SU-DHL-6 (cell line): ENCODE data around the gene TMEM38A.
A peak's percentile ranks its signal among the peaks of the same experiment; 100 is the strongest.
"Not testable (repeated sequence)": the region's sequence is repeated elsewhere in the genome, so short reads cannot be mapped to it uniquely, and the experiment has no call there.

Source experiments
- H2AFZ ChIP-seq: fragments of 200-600 bp; sonication (generic); 2 replicates; pipeline ENCODE4 v1.6.1; 2014; ENCODE audit warnings: low read depth, mild to moderate bottlenecking, moderate library complexity, mixed read lengths, antibody characterized with exemption, low read length; ENCODE audit not compliant: severe bottlenecking
- H3F3A ChIP-seq: fragments of 200-600 bp; shearing (Covaris generic); 2 replicates; pipeline ENCODE4 v1.6.0; 2016; ENCODE audit warnings: antibody characterized with exemption, mild to moderate bottlenecking; ENCODE audit not compliant: insufficient read depth
- H3K27ac ChIP-seq: fragments of 200-600 bp; sonication (generic); 2 replicates; pipeline ENCODE4 v1.5.1; 2016; ENCODE audit warnings: low read depth, mild to moderate bottlenecking, low read length, moderate library complexity, mixed read lengths
- H3K27me3 ChIP-seq: fragments of 200-600 bp; sonication (generic), shearing (Covaris generic); 2 replicates; pipeline ENCODE4 v1.6.0; 2014; ENCODE audit warnings: mild to moderate bottlenecking, low read length
- H3K36me3 ChIP-seq: fragments of 200-600 bp; sonication (generic); 2 replicates; pipeline ENCODE4 v1.6.1; 2014; ENCODE audit warnings: mild to moderate bottlenecking, low read length, mixed read lengths
- H3K4me2 ChIP-seq: fragments of 300-600, 200-600 bp; shearing (Covaris generic), sonication (generic); 2 replicates; pipeline ENCODE4 v1.6.0; 2014; ENCODE audit warnings: low read length, low read depth, mild to moderate bottlenecking; ENCODE audit not compliant: poor library complexity, severe bottlenecking
- H3K4me3 ChIP-seq: fragments of 200-600 bp; sonication (generic); 2 replicates; pipeline ENCODE4 v1.5.1; 2014; ENCODE audit warnings: antibody characterized with exemption, low read length, mild to moderate bottlenecking, mixed read lengths; ENCODE audit not compliant: insufficient read depth, poor library complexity, severe bottlenecking
- H3K79me2 ChIP-seq: fragments of 200-600 bp; sonication (generic); 2 replicates; pipeline ENCODE4 v1.6.1; 2014; ENCODE audit warnings: mild to moderate bottlenecking, low read length, moderate library complexity; ENCODE audit not compliant: insufficient read depth
- H3K9ac ChIP-seq: fragments of 200-600 bp; sonication (generic); 2 replicates; pipeline ENCODE4 v1.7.0; 2014; ENCODE audit warnings: mild to moderate bottlenecking, low read length
- H3K9me2 ChIP-seq: fragments of 200-600 bp; sonication (generic); replicated peaks from 2 replicates; pipeline ENCODE4 v1.6.1; 2014; ENCODE audit warnings: low read length; ENCODE audit not compliant: insufficient read depth
- H3K9me3 ChIP-seq: fragments of 200-600 bp; sonication (generic); 2 replicates; pipeline ENCODE4 v1.6.1; 2014; ENCODE audit warnings: low read length, mixed read lengths; ENCODE audit not compliant: insufficient read depth
- H4K20me1 ChIP-seq: fragments of 200-600 bp; sonication (generic); 2 replicates; pipeline ENCODE4 v1.6.1; 2014; ENCODE audit warnings: low read depth, mild to moderate bottlenecking, antibody characterized with exemption, low read length, moderate library complexity, mixed read lengths
- CTCF ChIP-seq: fragments of 200-600 bp; sonication (generic); IDR thresholded peaks from one replicate; pipeline ENCODE4 v1.5.1; 2017; ENCODE audit warnings: antibody characterized with exemption, mild to moderate bottlenecking, low read length, moderate library complexity; ENCODE audit not compliant: insufficient read depth, poor library complexity, severe bottlenecking
- EZH2phosphoT487 ChIP-seq: fragments of 200-600 bp; sonication (generic), shearing (Covaris generic); conservative IDR thresholded peaks from 2 replicates; pipeline ENCODE4 v1.6.1; 2018; ENCODE audit warnings: mild to moderate bottlenecking, antibody characterized with exemption, low read length, moderate library complexity, mixed read lengths

Gene TMEM38A

GRCh38 chr19:16703677-16704076 is 42.7 kb downstream of the TMEM38A start:
- Histone ChIP-seq H3K4me2 (no peak overlapping the region), H3K9me2 (no peaks in the 10 kb centered on the region), H3K9me3 (no peaks in the 10 kb centered on the region), H3K27ac (no peak overlapping the region), H3K36me3 (no peaks in the 10 kb centered on the region), H3K9ac (no peak overlapping the region), H3K4me3 (no peak overlapping the region), H4K20me1 (no peaks in the 10 kb centered on the region), H3K79me2 (no peaks in the 10 kb centered on the region), H3K27me3 (no peaks in the 10 kb centered on the region), H3F3A (no peaks in the 10 kb centered on the region), H2AFZ (no peak overlapping the region)
- TF ChIP-seq CTCF, result no peak
- no peak for TF ChIP-seq EZH2phosphoT487

- H3K27me3 ChIP-seq, H3F3A ChIP-seq, H3K4me3 ChIP-seq, H3K79me2 ChIP-seq, H2AFZ ChIP-seq, H3K36me3 ChIP-seq, H3K9ac ChIP-seq, H3K9me3 ChIP-seq, H4K20me1 ChIP-seq, H3K9me2 ChIP-seq, H3K4me2 ChIP-seq, H3K27ac ChIP-seq: not testable (repeated sequence)
Observed at GRCh38 chr19:16710870-16711269, 49.9 kb downstream of the TMEM38A start.

GRCh38 chr19:16712295-16712694 is 51.4 kb downstream of the TMEM38A start:
- not testable (repeated sequence) for H3K9ac ChIP-seq, H3K79me2 ChIP-seq, H3K27ac ChIP-seq, H2AFZ ChIP-seq, H3K27me3 ChIP-seq, H3K4me3 ChIP-seq, H3K4me2 ChIP-seq, H3K9me2 ChIP-seq, H3K9me3 ChIP-seq, H3K36me3 ChIP-seq, H4K20me1 ChIP-seq, H3F3A ChIP-seq

- Histone ChIP-seq H3K4me3 (no peak overlapping the region), H3K27ac (no peak overlapping the region), H3K9me3 (no peaks in the 10 kb centered on the region), H4K20me1 (no peaks in the 10 kb centered on the region), H3K36me3 (no peaks in the 10 kb centered on the region), H3K79me2 (no peaks in the 10 kb centered on the region), H3K9ac (no peak overlapping the region), H3F3A (peaks cover 11% of the 10 kb centered on the region), H2AFZ (no peak overlapping the region), H3K4me2 (no peak overlapping the region), H3K27me3 (no peaks in the 10 kb centered on the region), H3K9me2 (no peaks in the 10 kb centered on the region)
- TF ChIP-seq EZH2phosphoT487, result no peak
- TF ChIP-seq CTCF, result peak; percentile 95
Observed at GRCh38 chr19:16714702-16715287, 53.9 kb downstream of the TMEM38A start.
